Fibroblast of skin of abdomen (primary cell): ENCODE measurements around the gene SNORC.

Experiments used
- DNase-seq: peaks from one replicate; pipeline ENCODE4 v3.0.0-alpha.2; 2013

Gene SNORC

DNA sequence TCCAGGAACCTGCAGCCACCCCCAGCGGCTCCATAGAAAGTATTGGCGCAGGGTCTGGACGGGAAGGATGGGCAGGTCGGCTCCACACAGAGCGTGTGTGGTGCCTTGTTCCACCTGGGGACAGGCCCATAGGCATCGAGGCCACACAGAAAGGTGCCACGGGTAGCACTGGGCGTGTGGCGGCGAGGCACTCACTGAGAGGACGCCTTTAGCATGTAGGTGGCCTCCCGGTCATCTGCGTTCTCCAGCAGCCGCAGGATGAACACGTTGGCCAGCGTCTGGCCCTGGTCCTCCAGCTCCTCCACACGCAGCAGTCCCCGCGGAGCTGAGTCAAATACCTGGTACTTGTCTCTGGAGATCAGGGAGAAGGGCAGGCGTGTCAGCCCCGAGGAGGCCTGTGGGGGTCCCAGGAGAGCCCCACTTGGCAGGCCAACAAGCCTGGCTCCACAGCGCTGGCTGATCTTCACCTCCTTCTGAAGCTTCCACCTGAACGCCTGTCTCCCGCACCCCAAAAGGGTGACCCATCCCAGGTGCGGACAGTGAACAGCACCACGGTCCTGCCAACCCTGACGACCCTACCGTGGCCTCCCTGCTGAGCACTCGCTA, 13.2 kb downstream of the SNORC start:
- no peak for DNase-seq

DNA sequence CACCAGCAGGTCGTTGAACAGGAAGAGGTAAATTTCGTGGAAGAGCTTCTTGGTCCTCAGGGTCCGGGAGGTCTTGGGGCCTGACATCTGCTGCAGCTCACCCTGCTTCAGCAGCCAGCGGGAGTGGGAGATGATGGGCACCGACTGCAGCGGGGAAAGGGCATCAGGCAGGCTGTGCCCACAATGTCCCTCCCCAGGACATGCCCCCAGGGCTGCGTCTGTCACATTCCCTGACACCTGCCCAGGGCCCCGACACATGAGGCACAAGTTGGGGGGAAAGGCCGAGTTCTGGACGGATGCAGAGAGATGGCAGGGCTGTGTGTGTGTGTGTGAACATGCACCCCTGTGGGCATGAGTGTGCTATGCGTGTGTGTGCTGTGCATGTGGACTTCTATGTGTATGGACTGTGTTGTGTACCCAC, 13.9 kb downstream of the SNORC start:
- no peak for DNase-seq

DNA sequence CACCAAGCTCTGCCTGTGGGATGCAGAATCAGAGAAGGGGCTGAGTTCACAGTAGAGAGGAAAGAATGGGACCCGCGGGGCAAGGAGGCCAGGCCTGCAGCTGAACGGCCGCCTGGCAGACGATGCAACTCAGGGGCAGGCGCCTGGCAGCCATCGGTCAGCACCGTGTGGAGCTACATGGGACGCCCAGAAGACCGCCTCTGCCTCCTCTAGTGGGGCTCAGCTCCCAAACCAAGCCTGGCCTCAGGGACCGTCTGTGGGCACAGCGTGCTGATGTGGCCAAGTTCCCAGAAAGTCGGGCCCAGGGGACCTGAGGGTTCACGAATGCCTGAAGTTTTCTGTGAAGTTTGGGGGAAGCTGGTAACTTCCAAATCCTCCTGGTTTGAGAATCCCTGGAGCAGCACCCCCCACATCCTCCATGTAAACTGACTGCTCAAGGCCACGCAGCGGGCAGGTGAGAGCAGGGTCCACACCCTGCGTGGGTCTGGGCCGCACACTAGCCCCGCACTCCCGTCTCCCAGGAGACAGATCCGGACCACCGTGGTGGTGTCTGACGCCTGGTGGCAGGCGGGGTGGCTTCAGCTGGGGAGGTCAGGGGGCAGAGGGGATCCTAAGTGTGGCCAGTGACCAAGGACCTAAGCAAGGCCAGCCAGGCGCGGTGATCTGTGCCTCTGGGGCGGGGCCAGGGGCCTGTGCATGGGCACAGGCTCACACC, 14.6 kb downstream of the SNORC start:
- DNase-seq = no peak

DNA sequence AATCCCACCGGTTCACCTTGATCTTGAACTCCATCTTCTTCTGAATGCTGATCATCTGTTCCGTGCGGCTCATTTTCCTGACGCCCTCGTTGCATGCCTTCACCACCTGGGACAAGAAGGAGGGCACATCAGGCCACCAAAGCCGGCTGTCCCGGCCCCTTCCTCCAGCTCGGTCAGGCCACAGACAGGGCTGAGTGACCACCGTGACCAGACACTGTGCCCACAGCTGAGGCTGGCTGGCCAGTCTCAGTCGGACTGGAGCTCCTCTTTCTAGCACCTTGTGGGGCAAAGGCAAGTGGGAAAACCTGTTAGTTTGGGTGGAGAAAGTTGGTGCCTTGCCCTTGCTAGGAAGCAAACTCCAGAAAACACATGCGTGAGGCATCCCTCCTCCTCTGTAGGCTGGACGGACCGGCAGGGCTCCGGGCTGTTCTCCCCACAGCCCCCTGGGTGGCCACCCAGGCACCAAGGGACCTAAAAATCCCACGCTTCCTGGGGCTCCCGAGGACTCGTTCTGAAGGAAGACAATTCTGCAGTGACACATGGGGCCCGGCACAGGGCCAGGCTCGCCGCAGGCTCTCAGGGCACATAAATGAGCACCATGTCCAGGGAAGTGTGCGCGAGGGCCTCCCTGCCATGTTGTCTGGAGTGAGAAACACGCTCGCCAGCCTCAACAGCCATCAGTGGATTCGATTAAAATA, 15.3 kb downstream of the SNORC start:
- no peak for DNase-seq

DNA sequence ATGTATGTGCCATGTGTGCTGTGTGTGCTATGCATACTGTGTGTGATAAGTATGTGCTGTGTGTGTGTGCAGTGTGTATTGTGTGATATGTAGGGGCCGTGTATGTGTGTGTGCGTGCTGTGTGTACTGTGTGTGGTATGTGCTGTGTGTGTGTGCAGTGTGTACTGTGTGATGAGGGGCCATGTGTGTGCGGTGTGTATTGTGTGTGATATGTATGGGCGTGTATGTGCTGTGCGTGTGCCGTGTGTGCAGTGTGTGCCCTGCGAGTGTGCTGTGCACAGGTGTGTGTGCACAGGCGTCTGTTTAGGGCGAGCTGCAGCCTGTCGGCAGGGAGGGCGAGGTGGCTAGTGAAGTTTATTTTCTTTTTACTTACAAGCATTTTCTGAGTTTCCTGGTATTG, 16.1 kb downstream of the SNORC start:
- no peak for DNase-seq

DNA sequence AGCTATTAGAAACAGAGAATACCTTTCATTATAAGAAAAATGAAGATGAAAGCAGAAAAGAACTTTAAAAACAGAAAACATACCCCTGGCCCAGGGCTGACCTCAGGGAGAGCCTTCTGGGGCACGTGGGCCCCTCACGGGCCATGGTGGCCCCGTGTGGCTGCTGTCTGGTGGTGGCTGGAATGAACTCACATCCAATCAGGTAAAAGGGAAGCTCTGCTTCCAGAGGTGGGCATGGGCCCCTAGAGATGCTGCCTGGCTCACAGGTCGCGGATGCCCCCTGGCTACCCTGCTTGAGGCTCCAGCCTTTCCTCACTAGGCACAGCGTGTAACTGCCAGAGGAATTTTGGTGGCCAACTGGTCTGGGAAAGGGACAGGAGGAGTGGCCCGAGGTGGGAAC, 16.6 kb downstream of the SNORC start:
- DNase-seq = no peak

DNA sequence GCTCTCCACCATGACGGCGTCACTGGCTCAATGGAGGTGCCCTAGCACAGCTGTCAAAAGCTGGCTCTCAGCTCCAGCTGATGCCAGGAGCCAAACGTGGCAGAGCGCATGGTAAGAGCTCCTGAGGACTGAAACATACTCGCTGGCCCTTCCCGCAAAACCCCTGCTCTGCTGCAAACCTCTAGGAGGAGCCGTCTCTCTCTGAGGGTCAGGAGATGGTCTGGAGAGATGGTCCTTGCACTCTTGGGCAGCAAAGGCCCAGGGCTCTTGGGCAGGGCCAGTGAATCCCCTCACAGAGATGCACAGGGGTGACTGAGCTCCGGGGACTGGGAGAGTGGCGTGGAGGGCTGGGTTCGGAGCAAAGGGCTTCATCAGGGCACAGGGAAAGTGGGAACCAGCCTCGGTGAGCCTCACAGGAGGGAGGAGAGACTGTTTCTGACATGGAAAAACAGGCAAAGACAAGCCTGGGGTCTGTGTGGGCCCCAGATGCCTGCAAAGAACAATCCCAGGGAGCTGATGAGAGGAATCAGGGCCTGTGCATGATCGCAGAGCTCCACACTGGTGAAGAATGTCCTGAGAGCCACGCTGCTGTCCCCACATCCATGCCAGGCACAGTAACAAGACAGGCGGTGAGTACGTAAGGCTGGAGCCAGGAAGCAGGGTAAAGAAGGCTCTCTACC, 17.2 kb downstream of the SNORC start:
- no peak for DNase-seq

DNA sequence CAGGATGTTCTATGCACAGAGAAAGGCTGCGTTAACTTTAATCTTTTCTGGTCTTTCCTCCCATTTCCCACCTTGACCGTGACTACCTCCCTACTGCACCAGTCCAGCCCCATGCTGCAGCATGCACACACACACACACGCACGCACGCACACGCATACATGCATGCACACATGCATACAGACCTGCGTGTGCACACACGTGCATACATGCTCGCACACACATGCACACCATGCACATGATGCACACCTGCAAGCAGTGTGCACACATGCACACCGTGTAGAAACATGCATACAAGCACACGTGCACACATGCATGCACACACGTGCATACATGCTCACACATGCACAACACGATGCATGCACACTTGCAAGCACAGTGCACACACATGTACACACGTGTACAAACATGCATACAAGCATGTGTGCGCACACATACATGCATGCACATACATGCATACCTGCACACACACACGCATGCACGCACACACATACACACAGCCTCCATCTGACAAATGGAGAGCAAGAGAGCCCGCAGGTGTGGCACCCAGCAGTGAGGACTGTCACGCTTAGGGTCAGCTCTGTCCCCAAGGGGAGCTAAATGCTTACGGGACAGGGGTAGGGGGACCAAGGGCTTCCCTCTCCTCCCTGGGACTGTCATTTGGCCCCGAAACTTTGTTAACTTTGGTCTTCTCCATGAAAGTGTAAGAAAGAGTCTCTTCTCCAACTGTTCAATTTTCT, 18.2 kb downstream of the SNORC start:
- DNase-seq = no peak

DNA sequence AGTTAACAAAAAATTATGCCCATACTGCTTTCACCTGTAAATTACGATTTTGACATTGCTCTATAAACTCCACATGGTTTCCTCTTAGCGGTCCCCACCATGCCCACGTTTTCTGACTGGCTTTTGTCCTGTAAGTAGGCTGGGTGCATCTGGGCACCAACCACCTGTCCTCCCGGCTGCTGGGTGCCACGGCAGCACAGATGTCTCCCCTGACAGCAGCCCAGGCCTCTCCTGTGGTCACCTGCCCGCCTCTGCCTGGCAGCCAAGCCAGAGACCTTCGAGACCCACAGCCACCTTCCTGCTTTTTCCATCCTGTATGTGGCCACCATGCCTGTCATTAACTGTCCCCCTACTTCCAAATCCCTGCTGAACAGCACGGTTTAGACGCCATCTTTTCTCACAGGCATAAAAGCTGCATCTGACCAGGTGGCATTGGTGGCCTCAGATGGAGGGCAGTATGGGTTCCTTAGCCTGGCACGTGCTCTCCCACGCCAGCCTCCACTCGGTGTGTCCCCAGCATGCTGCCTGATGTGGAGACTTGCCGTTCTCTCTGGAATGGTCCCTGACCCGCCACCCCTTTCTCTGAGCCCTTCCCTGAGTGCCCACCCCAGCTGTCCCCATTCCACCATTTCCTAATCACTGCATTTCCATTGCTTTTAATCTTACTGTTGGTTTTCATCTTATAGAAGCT, 18.9 kb downstream of the SNORC start:
- DNase-seq = no peak

DNA sequence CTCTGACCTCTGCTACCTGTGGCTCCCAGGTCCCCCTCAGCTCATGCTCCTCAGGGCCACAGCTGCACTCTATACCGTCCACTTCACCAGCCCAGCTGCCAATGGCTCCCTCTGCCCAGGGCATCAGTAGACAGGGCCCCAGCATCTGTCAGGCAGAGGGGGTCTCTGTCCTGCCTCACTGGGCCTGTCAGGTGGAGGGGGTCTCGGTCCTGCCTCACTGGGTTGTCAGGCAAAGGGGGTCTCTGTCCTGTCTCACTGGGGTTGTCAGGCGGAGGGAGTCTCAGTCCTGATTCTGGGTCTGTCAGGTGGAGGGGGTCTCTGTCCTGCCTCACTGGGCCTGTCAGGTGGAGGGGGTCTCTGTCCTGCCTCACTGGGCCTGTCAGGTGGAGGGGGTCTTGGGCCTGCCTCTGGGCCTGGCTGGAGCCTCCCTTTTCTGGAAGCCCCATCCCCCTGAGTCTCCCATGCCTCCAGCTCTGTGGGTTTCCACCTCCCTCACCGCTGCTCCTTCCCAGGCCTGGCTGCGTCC, 19.9 kb downstream of the SNORC start:
- DNase-seq = no peak

DNA sequence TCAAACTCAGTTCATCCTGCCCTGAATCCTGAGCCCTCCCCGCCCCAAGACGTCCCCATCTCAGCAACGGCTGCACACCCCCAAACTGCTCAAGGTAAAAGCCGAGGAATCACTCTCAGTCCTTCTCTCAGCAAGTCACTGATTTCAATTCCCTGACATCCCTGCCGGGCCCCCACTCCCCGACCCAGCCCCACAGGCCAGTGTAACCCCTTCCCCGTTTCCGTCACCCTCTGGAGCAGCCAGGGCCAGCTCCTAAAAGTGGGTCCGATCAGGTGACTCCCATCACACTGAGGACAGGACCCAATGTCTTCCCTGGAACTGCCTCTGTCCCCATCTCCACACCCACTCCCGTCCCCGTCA, 20.5 kb downstream of the SNORC start:
- no peak for DNase-seq

DNA sequence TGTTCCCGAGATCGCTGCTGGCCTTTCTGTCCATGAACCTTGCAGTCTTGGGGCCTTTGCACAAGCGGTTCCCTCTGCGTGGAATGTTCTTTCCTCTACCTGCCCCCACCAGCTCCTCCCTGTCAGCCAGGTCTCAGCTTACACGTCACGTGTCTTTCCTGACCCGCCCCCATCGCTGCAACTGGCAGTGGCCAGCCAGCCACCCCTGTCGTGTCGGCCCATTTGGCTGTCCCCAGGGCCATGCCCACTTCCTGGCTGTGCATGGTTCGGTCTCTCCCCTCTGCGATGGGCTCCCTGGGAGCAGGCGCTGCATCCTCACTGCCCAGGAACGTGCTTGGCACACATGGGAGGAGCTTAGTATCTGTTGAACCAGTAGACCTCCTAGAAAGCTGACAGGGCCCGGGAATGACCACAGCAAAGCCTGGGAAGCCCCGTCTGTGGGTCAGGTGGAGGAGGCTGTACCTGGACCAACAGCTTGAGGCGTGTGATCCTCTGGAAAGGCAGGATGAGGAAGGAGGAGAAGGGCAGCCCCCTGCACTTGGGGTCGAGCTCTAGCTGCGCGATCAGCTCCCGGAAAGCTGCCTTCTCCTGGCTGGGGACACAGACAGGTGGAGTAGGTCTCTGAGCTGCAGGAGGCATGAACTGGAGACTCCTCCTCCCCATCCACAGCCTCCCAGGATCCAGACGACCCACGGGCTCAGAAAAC, 21.0 kb downstream of the SNORC start:
- no peak for DNase-seq

DNA sequence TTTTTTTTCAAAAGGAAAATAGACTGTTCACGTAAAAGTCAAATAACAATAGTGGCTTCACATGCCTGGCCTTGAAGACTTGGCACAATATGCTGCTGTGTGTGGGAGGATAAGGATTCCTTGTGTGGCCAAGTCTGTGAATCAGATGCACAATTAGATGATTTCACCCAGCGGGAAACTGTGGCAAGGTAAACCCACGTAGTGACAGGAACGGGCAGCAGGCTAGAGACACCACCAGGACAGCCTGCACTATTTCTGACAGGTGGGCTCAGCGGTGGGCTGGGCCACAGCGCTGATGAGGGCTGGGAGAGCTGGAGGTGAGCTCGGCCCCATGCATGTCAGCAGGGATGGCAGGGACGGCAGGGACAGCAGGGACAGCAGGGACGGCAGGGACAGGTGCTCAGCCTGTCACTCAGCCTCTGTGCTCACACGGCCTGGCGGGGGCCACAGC, 21.6 kb downstream of the SNORC start:
- peak; percentile 18 for DNase-seq

DNA sequence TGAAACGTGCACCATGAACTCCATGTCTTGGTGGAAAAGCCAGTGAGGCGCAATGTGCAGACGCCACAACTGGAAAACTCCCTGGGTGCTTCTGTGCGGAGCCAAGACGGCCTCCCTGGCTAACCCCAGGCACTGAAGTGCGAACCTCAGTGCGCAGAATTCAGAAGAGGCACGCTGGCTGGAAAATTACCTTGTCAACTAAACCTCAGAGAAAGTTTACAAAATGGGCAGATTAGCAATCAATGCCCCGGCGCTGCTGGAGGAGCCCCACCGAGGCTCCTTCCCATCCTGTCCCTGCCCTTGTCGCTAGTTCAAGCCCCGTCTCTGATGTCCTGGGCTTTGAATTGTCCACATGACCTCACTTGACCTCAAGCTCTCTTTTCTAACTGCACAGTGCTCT, 22.2 kb downstream of the SNORC start:
- no peak for DNase-seq

DNA sequence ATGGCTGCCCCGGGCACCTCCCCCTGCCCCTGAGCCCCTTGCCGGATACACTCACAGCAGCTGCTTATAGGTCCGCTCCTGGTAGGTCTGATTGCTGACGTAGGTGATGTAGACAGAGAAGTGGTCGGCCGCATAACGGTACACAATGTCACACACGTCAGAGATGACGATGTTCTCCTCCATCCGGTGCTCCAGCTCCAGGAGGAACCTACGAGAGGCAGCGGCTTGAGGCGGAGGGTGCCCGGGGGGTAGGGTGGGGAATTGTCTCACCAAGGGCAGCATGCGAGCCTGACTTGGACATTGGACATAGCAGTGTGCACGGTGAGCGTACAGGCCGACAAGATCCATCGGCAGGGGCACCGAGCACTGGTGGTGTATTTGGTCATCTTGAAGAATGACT, 22.8 kb downstream of the SNORC start:
- DNase-seq = no peak

DNA sequence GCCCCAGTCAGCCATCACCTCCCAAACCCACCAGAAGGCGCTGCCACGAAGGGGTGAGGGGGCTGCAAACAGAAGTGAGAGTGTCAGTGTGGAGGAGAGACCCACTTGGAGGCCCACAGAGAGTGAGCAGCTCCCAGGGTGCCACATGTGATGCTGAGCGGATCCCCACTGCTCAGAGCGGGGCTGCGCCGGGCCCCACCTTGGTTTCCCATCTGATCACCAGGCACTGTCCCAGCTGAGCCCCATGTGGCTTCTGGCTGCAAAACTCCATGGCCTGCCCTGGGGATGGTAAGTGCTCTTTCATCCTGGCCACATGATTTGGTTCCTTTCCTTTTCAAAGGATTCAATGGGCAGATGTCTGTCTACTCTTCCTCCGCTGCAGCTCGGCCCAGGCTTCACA, 23.8 kb downstream of the SNORC start:
- DNase-seq = no peak

DNA sequence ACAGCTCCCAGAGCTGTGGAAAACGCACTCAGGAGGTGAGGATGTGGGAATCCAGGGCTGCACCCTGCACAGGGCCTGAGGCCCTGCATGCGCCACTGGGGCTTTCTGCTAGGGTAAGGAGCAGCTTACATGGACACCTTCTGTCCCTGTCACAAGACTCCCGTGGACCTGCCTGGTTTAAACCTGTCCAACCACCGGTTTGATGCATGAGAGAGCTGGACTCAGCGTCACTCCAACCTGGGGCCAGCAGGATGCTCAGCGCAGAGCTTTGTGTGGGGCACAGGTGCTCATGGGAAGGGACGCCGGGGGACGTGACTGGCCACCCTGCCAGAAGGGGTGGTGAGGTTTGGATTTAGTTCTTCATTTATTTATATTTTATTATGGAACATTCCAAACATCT, 24.2 kb downstream of the SNORC start:
- no peak for DNase-seq

DNA sequence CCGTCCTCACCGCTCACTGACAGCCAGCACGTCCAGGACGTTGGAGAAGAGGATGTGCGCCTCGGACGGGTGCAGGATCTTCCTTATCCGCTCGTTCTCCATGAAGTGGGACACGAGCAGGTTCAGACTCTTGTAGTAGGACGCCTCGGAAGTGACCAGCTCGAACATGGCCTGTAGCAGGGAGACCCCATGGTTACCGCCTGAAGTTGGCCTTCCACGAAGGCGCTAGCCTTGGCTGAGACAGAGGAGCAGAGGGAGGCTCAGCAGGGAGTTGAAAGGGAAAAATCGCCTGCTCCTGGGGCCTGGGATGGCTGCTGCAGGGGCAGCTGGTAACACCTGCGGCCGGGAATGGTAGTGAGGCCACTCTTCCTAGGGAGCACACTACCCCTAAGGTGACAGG, 24.7 kb downstream of the SNORC start:
- no peak for DNase-seq

DNA sequence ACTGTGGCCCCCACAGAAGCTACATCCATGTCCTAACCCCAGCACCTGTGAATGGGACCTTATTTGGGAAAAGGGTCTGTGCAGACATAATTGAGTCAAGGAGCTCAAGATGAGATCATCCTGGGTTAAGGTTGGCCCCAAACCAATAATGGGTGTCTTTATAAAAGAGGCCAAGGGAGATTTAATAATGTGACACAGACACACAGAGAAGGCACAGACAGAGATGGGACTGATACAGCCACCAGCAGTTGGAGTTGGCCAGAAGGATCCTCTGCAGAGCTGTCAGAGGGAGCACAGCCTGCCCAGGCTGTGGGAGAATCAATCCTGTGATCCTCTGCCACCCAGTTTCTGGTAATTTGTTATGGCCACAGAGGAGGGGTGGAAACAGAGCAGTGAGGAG, 26.0 kb downstream of the SNORC start:
- DNase-seq = no peak

DNA sequence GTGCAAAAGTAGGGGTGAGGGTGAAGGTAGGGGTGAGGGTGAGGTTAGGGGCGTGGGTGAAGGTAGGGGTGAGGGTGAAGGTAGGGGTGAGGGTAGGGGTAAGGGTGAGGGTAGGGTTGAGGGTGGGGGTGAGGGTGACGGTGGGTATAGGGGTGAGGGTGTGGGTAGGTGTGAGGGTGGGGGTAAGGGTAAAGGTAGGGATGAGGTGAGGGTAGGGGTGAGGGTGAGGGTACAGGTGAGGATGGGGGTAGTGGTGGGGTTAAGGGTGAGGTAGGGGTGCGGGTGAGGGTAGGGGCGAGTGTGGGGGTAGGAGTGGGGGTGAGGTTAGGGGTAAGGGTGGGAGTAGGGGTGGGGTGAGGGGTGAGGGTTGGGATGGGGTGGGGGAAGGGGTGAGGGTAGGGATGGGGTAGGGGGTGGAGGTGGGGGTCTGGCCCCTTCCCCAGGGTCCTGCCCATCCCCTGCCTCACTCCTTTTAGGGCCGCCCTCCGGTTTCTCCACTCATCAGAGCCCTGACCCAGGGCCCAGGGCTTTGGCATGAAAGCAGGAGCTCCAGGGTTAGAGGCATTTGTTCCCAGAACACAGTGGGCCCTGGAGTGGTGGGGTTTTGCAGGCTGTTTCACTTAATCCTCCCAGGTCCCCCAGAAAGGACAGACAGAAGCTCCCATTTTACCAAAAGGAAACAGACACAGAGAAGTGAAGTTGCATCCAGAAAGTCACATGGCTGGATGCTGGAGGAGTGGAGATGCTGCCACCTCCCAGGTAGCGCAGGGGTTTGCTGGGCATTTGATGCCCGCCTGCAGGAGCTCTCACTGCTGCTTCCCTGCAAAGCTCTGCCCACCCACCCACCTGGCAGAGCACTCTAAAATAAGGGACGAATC, 26.9 kb downstream of the SNORC start:
- no peak for DNase-seq
